Measurements from ENCODE around the gene DLG4.
A peak's percentile ranks its signal among the peaks of the same experiment; 100 is the strongest.

The DLG4 gene

DNA sequence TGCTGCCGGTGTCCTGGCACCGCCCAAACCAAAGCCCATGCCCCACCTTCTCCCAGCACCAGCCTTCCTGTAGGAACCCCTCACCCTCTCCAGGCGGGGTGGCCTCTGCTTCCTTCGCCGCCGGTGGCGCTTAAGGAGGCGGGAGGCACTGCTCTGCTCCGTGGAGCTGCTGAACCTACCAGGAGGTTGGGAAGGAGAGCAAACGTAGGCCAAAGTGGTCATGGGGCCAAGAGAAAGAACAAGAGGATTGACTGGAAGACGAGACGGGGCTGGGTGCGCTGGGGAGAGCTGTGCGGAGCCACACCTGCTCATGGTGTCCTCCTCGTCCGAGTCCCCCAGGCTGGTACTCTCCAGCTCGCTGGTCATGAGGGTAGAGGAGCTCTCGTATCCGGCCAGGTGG is 9.9 kb upstream of the DLG4 start:
- H3K27ac ChIP-seq = no peak overlapping the region
- TF ChIP-seq POLR2AphosphoS5 (IDR thresholded peaks at IDR 0.05; ENCODE audit: borderline replicate concordance, low read depth, low read length) (no peak), EZH2 (IDR thresholded peaks at IDR 0.05) (no peak), FOXP2 (optimal IDR thresholded peaks at IDR 0.05; ENCODE audit: control extremely low read depth, extremely low read length, insufficient read depth) (no peak)
- no peak overlapping the region for H3K4me3 ChIP-seq
- no peak for DNase-seq (ENCODE audit: low read depth, low spot score)
- H3K36me3 ChIP-seq (ENCODE audit: insufficient read depth, low read length) = peaks cover 61% of the 10 kb centered on the region
- H3K9ac ChIP-seq (ENCODE audit: insufficient read length) = no peak overlapping the region
- H3K9me3 ChIP-seq (ENCODE audit: low read depth, low read length) = no peaks in the 10 kb centered on the region

DNA sequence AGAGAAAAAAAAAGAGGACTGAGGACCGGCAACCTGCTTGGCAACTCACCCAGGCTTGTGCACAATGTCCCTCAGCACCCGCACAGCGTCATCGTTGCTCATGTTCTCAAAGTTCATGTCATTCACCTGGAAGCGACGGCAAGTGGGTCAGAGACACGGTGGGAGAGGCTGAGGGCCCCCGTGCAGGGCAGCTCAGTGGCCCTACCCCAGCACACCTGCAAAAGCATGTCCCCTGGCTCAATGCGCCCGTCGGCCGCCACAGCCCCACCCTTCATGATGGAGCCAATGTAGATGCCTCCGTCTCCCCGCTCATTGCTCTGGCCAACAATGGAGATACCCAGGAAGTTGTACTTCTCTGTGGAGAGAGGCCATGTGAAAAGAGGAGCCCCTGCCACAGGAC is 9.3 kb upstream of the DLG4 start:
- no peaks in the 10 kb centered on the region for H3K9me3 ChIP-seq (ENCODE audit: low read depth, low read length)

DNA sequence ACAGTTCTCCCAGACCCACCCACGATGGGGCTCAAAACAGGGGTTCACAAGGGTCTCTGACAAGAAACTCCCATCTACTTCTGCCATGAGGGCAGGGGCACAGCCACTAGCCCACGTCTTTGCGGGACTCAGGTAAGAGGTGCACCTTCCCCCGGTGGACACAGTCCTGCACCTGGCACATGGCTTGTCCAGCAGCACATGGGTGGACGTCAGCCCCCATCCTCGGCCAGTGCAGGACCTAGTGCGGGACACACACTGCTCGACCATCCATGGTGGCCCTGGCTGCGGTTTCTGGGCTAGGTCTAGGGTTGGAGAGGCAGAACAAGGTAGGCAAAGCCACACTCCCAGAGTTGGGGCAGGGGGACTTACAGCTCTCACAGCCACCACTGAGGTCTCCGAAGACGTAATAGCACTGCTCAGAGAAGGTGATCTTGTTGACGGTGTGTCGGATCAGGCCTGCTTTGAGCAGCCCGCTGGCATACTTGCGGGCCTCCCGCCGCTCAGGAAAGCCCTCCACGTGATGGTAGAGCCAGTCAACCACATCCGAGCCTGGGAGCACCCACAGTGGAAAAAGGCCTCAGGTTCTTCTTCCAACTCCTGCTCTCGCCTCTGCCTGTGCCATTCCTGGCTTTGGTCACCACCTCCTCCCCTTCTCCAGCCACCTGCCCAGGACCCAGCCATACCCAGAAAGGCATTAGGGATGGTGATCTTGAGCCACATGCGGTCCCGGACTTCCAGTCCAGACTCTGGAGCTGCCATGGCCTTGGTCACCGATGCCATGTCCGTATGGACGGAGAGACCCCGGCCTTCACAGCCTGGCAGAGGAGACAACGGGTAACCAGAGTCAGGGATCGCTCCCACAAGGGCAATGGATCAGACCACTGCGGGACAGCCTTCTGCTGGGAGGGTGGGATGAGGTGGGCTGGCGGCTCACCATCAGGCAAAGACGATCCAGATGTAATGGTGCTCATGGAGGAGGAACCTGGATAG is 7.4 kb upstream of the DLG4 start:
- no peak overlapping the region for H3K4me3 ChIP-seq
- H3K9ac ChIP-seq (ENCODE audit: insufficient read length) = no peak overlapping the region
- TF ChIP-seq FOXP2 (optimal IDR thresholded peaks at IDR 0.05; ENCODE audit: control extremely low read depth, extremely low read length, insufficient read depth) (no peak), EZH2 (IDR thresholded peaks at IDR 0.05) (no peak), POLR2AphosphoS5 (IDR thresholded peaks at IDR 0.05; ENCODE audit: borderline replicate concordance, low read depth, low read length) (no peak)
- no peaks in the 10 kb centered on the region for H3K9me3 ChIP-seq (ENCODE audit: low read depth, low read length)
- DNase-seq (ENCODE audit: low read depth, low spot score) = no peak
- H3K27ac ChIP-seq = no peak overlapping the region
- H3K36me3 ChIP-seq (ENCODE audit: insufficient read depth, low read length) = peaks cover 84% of the 10 kb centered on the region

More for the DNA sequence above, 9.3 kb upstream of the DLG4 start:
- TF ChIP-seq FOXP2 (optimal IDR thresholded peaks at IDR 0.05; ENCODE audit: control extremely low read depth, extremely low read length, insufficient read depth) = no peak
- no peak for TF ChIP-seq EZH2 (IDR thresholded peaks at IDR 0.05)
- no peak for TF ChIP-seq POLR2AphosphoS5 (IDR thresholded peaks at IDR 0.05; ENCODE audit: borderline replicate concordance, low read depth, low read length)
- Histone ChIP-seq H3K36me3 (ENCODE audit: insufficient read depth, low read length) (peaks cover 66% of the 10 kb centered on the region), H3K9ac (ENCODE audit: insufficient read length) (no peak overlapping the region), H3K4me3 (no peak overlapping the region), H3K27ac (no peak overlapping the region)
- no peak for DNase-seq (ENCODE audit: low read depth, low spot score)

DNA sequence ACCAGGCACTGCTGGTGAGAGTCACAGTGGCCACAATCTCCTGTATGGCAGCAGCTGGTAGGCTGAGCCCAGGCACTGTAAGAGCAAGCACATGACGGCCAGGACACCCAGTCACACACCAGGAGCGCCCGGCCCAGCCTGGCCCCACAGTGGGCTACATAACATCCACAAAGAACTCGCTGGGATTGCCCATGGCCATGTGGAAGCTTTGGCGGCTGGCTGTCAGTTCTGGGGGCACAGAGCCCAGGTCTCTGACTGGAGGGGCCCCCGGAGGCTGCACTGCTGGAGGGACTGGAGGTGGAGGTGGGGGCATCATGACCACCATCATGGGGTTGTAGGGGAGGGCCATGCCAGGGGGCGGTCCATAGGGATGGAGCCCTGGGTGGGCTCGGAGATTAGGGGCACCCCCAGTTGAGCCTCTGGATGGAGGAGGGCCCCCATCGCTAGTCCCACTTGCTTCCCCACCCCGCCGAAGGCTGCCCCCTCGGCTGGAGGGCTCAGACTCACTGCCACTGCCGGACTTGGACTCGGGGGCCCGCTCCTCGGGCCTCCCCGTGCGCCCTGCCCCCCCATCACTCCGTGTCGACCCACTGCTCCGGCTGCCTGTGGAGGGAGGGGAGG is 6.2 kb upstream of the DLG4 start:
- DNase-seq (ENCODE audit: low read depth, low spot score) = no peak
- H3K36me3 ChIP-seq (ENCODE audit: insufficient read depth, low read length) = peaks cover 95% of the 10 kb centered on the region
- no peak overlapping the region for H3K9ac ChIP-seq (ENCODE audit: insufficient read length)
- no peak overlapping the region for H3K4me3 ChIP-seq
- H3K27ac ChIP-seq = peak overlapping the region; percentile 60
- TF ChIP-seq FOXP2 (optimal IDR thresholded peaks at IDR 0.05; ENCODE audit: control extremely low read depth, extremely low read length, insufficient read depth) (no peak), EZH2 (IDR thresholded peaks at IDR 0.05) (no peak), POLR2AphosphoS5 (IDR thresholded peaks at IDR 0.05; ENCODE audit: borderline replicate concordance, low read depth, low read length) (no peak)
- no peaks in the 10 kb centered on the region for H3K9me3 ChIP-seq (ENCODE audit: low read depth, low read length)

DNA sequence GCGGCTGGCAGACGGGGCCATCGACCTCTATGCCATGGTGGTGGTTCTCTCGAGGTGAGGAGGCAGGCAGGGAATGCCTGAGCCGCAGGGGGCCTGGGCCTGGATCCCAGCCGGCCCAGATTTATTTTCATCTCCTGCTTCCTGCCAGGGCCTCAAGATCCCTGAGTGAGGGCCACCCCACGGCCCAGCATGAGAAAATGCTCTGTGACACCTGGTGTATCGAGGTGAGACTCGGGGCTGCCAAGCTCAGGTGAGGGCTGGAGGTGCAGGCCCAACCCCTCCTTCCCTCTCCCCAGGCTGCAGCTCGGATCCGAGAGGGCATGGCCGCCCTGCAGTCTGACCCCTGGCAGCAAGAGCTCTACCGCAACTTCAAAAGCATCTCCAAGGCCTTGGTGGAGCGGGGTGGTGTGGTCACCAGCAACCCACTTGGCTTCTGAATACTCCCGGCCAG is 5.0 kb upstream of the DLG4 start:
- TF ChIP-seq FOXP2 (optimal IDR thresholded peaks at IDR 0.05; ENCODE audit: control extremely low read depth, extremely low read length, insufficient read depth) = no peak
- TF ChIP-seq EZH2 (IDR thresholded peaks at IDR 0.05) = no peak
- no peak for TF ChIP-seq POLR2AphosphoS5 (IDR thresholded peaks at IDR 0.05; ENCODE audit: borderline replicate concordance, low read depth, low read length)
- Histone ChIP-seq H3K4me3 (no peak overlapping the region), H3K27ac (no peak overlapping the region; the same call in 1 of the 2 replicates), H3K9ac (ENCODE audit: insufficient read length) (no peak overlapping the region), H3K9me3 (ENCODE audit: low read depth, low read length) (no peaks in the 10 kb centered on the region), H3K36me3 (ENCODE audit: insufficient read depth, low read length) (peaks cover 86% of the 10 kb centered on the region)
- no peak for DNase-seq (ENCODE audit: low read depth, low spot score)

DNA sequence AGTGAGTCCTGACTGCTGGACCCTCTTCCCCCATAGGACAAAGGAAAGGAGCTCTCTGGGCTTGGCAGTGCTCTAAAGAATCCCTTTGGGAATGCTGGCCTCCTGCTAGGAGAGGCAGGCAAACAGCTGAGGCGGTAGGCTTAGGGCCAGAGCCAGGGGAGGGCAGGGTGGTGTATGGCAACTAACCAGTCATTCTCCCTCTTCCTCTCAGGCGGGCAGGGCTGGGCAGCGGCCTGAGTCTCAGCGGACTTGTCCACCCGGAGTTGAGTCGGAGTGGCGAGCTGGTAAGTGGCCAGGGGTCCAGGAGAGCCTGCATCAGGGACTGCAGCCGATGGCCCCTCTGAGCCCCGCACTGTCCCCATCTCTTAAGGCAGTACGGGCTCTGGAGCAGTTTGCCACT is 4.5 kb upstream of the DLG4 start:
- H3K9ac ChIP-seq (ENCODE audit: insufficient read length) = no peak overlapping the region
- DNase-seq (ENCODE audit: low read depth, low spot score) = no peak
- peaks cover 80% of the 10 kb centered on the region for H3K36me3 ChIP-seq (ENCODE audit: insufficient read depth, low read length)
- no peak overlapping the region for H3K27ac ChIP-seq
- TF ChIP-seq EZH2 (IDR thresholded peaks at IDR 0.05) (no peak), POLR2AphosphoS5 (IDR thresholded peaks at IDR 0.05; ENCODE audit: borderline replicate concordance, low read depth, low read length) (no peak), FOXP2 (optimal IDR thresholded peaks at IDR 0.05; ENCODE audit: control extremely low read depth, extremely low read length, insufficient read depth) (no peak)
- H3K9me3 ChIP-seq (ENCODE audit: low read depth, low read length) = no peaks in the 10 kb centered on the region
- H3K4me3 ChIP-seq = no peak overlapping the region

DNA sequence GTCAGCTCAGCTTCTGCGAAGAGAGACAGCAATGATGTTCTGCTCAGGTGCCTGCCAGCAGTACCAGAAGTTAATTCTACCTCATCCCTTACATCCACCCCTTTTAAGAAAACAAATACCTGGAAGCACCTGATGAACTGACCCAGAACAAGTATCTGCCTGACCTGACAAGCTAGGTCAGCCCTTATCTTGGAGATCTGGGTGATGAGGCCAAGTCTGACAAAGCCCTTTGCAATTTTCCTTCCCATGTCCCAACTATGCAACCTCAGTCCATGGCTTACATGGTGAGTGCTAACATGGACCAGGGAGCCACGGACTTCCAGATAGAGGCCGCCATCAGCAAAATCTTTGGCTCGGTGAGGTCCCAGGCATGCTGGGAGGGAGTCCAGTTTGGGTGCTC is 3.7 kb upstream of the DLG4 start:
- Histone ChIP-seq H3K36me3 (ENCODE audit: insufficient read depth, low read length) (peaks cover 73% of the 10 kb centered on the region), H3K27ac (no peak overlapping the region), H3K9ac (ENCODE audit: insufficient read length) (no peak overlapping the region), H3K9me3 (ENCODE audit: low read depth, low read length) (no peaks in the 10 kb centered on the region), H3K4me3 (no peak overlapping the region)
- no peak for TF ChIP-seq FOXP2 (optimal IDR thresholded peaks at IDR 0.05; ENCODE audit: control extremely low read depth, extremely low read length, insufficient read depth)
- TF ChIP-seq EZH2 (IDR thresholded peaks at IDR 0.05) = no peak
- no peak for TF ChIP-seq POLR2AphosphoS5 (IDR thresholded peaks at IDR 0.05; ENCODE audit: borderline replicate concordance, low read depth, low read length)
- no peak for DNase-seq (ENCODE audit: low read depth, low spot score)

DNA sequence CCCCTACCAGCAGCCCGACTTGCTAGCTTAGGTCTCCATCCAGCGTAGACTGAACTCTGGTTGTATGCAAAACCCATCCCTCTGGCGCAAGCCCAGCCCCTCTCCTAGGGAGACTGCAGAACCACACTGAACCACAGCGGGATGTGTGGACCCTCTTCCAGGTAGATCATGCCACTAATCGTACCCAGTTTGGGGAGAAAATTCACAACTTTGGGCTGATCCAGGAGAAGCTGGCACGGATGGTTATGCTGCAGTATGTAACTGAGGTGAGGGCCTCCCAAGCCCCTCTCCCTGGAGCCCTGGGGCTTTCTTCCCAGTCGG is 3.3 kb upstream of the DLG4 start:
- Histone ChIP-seq H3K36me3 (ENCODE audit: insufficient read depth, low read length) (peaks cover 69% of the 10 kb centered on the region), H3K4me3 (no peak overlapping the region), H3K9me3 (ENCODE audit: low read depth, low read length) (no peaks in the 10 kb centered on the region), H3K9ac (ENCODE audit: insufficient read length) (no peak overlapping the region), H3K27ac (0 out of 2 replicates have a peak overlapping the region, but pooled peaks have one; percentile 19)
- TF ChIP-seq EZH2 (IDR thresholded peaks at IDR 0.05) (no peak), FOXP2 (optimal IDR thresholded peaks at IDR 0.05; ENCODE audit: control extremely low read depth, extremely low read length, insufficient read depth) (no peak), POLR2AphosphoS5 (IDR thresholded peaks at IDR 0.05; ENCODE audit: borderline replicate concordance, low read depth, low read length) (no peak)
- no peak for DNase-seq (ENCODE audit: low read depth, low spot score)
